HAP-1 (cell line): ENCODE data around the gene SIK3.

Experiments
- DNase-seq, 2 experiments: peaks; one replicate each; pipeline ENCODE4 v3.0.0-alpha.2; 2016 to 2020; ENCODE audit warnings: low spot score in 2 of 2
- H3K27me3 ChIP-seq: fragments of 250-450 bp; sonication (Bioruptor Pico); 2 replicates; pipeline ENCODE4 v1.5.1; 2020; ENCODE audit warnings: low read depth, mild to moderate bottlenecking, moderate library complexity
- H3K36me3 ChIP-seq: fragments of 250-450 bp; sonication (Bioruptor Pico); replicated peaks from 2 replicates; pipeline ENCODE4 v1.5.1; 2020; ENCODE audit warnings: mild to moderate bottlenecking
- H3K4me1 ChIP-seq: fragments of 250-450 bp; sonication (Bioruptor Pico); 2 replicates; pipeline ENCODE4 v1.5.1; 2020; ENCODE audit warnings: mild to moderate bottlenecking
- H3K4me3 ChIP-seq: fragments of 250-450 bp; sonication (Bioruptor Pico); 2 replicates; pipeline ENCODE4 v1.5.1; 2020; ENCODE audit warnings: mild to moderate bottlenecking, moderate library complexity
- H3K9me3 ChIP-seq: fragments of 250-450 bp; sonication (Bioruptor Pico); 2 replicates; pipeline ENCODE4 v1.5.1; 2020; ENCODE audit warnings: mild to moderate bottlenecking, moderate library complexity
- in situ Hi-C: fragments of 300-500 bp; cut with MboI; formaldehyde crosslinking; loops from 3 replicates; pipeline ENCODE4 v1.14.3; 2020; ENCODE audit warnings: low sequenced_read_pairs, inconsistent platforms, mixed read lengths

SIK3 gene

DNA sequence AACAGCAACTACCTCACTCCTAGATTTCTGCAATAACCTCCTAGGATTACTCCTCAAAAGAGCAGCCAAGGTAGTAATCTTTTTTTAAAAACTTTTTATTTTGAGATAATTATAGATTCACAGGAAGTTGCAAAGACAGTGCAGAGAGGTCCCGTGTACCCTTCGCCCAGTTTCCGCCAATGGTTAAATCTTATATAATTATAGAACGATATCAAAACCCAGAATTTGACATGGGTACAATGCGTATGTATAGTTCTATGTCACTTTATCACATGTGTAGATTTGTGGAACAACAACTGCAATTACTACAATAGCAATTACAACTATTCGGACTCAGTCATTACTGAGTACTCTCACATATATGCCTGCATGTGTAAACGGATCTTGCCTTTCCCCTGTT is 166.0 kb downstream of the SIK3 start:
- Histone ChIP-seq H3K4me1 (no peaks in the 10 kb centered on the region), H3K4me3 (no peak overlapping the region), H3K27me3 (no peaks in the 10 kb centered on the region), H3K36me3 (no peaks in the 10 kb centered on the region), H3K9me3 (no peaks in the 10 kb centered on the region)
- in situ Hi-C loops = no loop called here
- no peak for DNase-seq

DNA sequence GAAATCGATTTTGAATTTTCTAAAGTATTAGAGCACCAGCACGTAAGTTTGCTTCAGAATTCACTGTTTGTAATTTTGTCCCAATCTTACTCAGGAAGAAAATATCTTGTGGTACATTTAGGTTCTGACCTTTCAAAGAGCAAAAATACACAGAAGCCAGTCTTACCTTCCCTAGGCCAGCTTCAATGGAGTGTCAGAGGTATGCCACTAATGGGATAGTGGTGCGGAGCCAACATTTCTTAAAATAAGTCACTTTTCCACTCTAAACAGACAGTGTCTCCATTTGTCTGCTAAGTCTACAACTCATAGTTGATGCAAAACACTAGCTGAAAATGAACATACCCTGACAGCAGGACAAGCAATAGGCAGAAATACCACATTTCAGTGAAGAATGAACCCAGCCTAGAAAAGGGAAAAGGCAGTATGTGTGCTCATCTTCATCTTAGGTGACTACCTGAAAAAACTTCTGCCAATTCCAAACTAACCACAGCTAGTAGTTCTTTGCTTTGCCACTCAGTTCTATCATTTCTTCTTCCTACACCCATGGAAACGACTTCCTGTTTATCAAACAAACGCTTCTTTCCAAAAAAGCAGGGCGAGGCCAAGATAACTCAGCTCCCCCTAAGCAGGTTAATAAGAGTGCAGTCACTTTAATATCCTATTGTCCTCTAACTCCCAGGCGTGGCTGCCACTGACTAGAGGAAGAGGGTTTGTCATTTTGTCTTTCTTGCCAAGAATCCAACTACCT is 166.8 kb downstream of the SIK3 start:
- DNase-seq = no peak
- Histone ChIP-seq H3K4me1 (no peaks in the 10 kb centered on the region), H3K4me3 (no peak overlapping the region)

DNA sequence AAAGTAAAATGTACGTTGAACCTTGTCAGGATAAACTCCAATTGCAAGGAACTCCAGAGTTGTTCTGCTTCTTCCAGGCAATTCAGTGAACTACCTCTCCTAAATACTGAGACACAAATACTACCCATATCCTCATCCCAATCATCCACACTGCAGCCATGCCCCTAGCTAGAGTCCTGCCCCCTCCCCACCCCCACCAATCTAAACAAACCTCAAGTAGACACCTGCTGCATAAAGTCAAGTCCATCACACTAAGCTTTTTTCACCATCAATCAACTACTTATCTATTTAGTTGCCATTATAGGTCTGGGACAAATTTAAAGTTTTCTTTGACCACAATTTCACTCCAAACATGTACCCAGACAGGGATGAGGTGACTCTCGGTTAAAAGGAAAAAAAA is 167.6 kb downstream of the SIK3 start:
- DNase-seq = no peak
- H3K4me3 ChIP-seq = no peak overlapping the region
- H3K27me3 ChIP-seq = no peaks in the 10 kb centered on the region
- 0 out of 2 replicates have a peak, but pooled peaks cover 3% of the 10 kb centered on the region for H3K36me3 ChIP-seq
- in situ Hi-C loops = no loop called here
- H3K9me3 ChIP-seq = no peaks in the 10 kb centered on the region
- no peaks in the 10 kb centered on the region for H3K4me1 ChIP-seq

More for the DNA sequence above, 166.8 kb downstream of the SIK3 start:
- in situ Hi-C loops = no loop called here
- no peaks in the 10 kb centered on the region for H3K9me3 ChIP-seq
- no peaks in the 10 kb centered on the region for H3K36me3 ChIP-seq
- H3K27me3 ChIP-seq = no peaks in the 10 kb centered on the region

DNA sequence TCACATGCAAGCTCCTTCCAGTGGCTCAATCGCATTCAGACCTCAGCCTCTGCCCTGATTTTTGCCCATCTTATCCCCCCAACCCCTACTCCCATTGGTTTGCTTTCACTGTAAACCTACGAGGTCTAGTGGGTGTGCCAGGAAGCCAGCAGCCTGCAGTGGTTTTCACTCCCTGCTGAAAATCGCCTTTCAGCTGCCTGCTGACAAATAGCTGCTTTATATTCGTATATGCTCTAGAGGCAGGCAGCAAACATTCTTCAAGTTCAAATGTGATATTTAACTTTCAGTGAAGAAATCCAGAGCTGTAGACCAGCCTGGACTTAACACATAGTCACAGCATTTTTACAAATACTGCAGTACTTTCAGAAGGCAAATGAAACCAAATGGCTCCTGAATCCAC is 168.1 kb downstream of the SIK3 start:
- DNase-seq = no peak
- in situ Hi-C loops = no loop called here
- no peaks in the 10 kb centered on the region for H3K27me3 ChIP-seq
- H3K9me3 ChIP-seq = no peaks in the 10 kb centered on the region
- H3K36me3 ChIP-seq = 0 out of 2 replicates have a peak, but pooled peaks cover 3% of the 10 kb centered on the region
- H3K4me3 ChIP-seq = no peak overlapping the region
- H3K4me1 ChIP-seq = no peaks in the 10 kb centered on the region

DNA sequence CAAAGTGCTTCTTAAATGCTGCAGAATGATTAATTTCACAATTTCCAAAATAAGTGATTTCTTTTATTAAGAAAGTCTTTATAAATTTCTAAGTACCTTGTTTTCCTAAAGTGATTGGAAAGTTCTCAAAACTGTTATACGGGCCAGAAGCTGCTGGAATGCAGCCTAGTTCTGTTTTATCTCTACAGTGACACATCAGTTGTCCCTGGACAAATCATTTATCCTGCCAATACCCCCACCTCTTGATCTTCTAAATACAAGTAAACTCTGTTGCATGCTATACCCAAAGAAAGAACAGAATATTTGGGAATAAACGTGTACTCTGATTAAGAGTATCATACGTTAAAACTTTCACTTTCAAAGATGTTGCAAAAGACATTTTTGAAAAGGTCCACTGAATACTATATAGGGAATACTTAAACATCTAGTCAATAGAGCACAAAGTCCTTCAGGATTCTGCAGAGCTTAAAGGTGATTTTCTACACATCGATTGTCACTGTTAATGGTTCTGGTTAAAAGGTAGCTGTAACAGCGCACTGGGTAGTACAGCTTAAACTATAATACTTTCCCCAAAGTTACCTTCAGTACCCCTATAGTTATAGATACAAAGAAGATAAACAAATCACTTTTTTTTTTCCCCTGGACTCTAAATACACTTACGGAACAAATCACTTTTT is 168.7 kb downstream of the SIK3 start:
- 0 out of 2 replicates have a peak, but pooled peaks cover 3% of the 10 kb centered on the region for H3K36me3 ChIP-seq
- in situ Hi-C loops = no loop called here
- no peaks in the 10 kb centered on the region for H3K27me3 ChIP-seq
- H3K4me3 ChIP-seq = no peak overlapping the region
- DNase-seq = no peak
- H3K9me3 ChIP-seq = no peaks in the 10 kb centered on the region
- no peaks in the 10 kb centered on the region for H3K4me1 ChIP-seq

DNA sequence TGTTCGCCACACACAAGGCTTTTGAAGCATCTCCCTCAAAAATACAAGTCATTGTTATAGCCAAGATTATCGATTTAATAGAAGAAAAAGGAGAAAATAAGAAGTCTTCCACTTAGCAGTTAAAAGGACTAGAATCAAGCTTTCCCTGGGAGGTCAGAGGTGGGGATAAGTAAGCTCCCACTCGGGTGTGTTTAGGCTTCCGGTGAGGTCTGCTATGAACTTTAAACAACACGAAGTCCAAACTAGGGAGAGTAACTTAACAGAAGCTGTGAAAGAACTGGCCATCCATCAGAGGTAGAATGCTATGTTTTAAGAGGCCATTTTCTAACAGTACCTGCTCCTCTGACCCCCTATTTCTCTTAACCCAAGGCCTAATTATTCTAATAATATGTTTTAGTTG is 169.4 kb downstream of the SIK3 start:
- H3K27me3 ChIP-seq = no peaks in the 10 kb centered on the region
- DNase-seq = no peak
- H3K4me3 ChIP-seq = no peak overlapping the region
- in situ Hi-C loops = no loop called here
- H3K36me3 ChIP-seq = 0 out of 2 replicates have a peak, but pooled peaks cover 3% of the 10 kb centered on the region
- H3K4me1 ChIP-seq = no peaks in the 10 kb centered on the region
- H3K9me3 ChIP-seq = no peaks in the 10 kb centered on the region

DNA sequence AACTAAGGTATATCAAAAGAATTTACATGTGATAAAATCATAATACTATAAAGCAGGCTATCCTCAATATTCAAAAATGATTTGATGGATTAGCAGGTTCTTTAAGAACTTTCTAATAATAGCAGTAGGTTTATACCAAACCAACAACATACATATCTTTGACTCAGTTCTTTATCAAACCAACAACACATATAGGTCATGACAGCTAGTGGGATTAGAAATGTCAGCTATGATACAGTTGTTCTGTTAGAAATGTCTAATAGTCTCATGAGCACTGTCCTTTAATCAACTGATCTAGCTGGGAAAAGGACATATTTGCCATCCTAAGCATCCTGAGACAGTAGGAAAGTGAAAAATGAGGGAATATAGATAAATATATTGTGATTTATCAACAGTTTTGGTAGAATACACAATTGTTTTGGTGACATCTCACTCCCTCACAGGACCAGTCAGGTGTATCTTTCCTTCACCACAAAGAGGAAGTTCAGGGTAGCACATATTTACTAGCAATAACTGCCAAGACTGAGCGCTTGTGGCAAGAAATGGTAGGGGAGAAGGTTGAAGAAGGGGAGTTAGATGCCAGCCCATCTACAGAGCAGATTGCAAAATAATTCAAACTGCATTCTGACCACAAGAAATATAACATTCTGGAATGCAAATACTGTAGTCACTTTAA is 170.0 kb downstream of the SIK3 start:
- in situ Hi-C loops = no loop called here
- H3K27me3 ChIP-seq = no peaks in the 10 kb centered on the region
- H3K4me1 ChIP-seq = no peaks in the 10 kb centered on the region
- no peak for DNase-seq
- H3K4me3 ChIP-seq = no peak overlapping the region
- H3K9me3 ChIP-seq = no peaks in the 10 kb centered on the region
- H3K36me3 ChIP-seq = 0 out of 2 replicates have a peak, but pooled peaks cover 3% of the 10 kb centered on the region

DNA sequence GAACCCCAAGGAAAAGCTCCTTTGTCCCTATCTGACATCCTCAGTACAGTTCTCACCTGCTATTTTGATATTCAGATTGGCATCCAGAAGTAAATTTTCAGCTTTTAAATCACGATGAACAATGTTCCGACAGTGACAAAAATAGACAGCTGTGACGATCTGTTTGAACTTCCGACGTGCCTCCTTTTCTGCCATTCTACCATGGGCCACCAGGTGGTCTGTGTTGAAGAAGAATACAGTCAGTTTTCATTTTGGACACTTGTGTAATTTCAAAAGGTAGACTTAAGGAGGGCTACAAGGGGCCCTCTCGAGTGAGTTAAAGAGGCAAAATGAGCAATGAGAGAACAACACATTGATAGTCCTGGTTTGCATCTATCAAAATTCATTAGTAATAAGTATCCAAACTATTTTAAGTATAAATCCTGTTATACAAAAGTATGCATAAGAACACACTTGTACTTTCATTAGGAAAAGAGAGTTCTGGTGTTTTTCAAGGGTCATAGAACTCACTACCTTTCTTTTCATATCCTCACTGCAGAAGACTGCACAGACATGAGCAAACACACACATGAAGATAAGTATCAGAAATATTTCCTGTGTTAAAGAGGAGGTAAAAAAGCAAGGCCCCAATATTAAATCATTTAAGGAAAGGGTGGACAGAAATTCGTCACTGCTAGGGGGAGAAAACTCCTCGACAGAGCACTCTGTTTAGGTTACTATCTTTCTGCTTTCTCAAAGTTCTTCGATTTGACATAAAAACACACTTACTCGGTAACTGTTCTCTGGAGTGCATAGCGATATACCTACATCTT is 170.9 kb downstream of the SIK3 start:
- DNase-seq = peak; percentile 9 to 35
- Histone ChIP-seq H3K9me3 (no peaks in the 10 kb centered on the region), H3K4me1 (no peaks in the 10 kb centered on the region), H3K4me3 (no peak overlapping the region), H3K36me3 (0 out of 2 replicates have a peak, but pooled peaks cover 3% of the 10 kb centered on the region), H3K27me3 (no peaks in the 10 kb centered on the region)
- in situ Hi-C loops = no loop called here

DNA sequence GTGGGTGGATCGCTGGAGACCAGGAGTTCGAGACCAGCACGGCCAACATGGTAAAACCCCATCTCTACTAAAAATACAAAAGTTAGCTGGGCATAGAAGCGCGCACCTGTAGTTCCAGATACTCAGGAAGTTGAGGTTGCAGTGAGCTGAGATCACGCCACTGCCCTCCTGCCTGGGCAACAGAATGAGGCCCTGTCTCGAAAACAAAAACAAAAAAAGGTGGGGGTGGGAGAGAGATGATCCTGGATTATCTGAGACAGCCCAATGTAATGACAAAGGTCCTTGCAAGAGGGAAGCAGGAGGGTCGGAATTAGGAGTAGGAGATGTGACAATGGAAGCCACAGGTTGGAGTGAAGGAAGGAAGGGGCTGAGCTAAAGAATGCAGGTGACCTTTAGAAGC is 173.2 kb downstream of the SIK3 start:
- Histone ChIP-seq H3K4me3 (no peak overlapping the region), H3K4me1 (no peaks in the 10 kb centered on the region), H3K9me3 (no peaks in the 10 kb centered on the region), H3K36me3 (0 out of 2 replicates have a peak, but pooled peaks cover 3% of the 10 kb centered on the region), H3K27me3 (no peaks in the 10 kb centered on the region)
- in situ Hi-C loops = no loop called here
- no peak for DNase-seq

DNA sequence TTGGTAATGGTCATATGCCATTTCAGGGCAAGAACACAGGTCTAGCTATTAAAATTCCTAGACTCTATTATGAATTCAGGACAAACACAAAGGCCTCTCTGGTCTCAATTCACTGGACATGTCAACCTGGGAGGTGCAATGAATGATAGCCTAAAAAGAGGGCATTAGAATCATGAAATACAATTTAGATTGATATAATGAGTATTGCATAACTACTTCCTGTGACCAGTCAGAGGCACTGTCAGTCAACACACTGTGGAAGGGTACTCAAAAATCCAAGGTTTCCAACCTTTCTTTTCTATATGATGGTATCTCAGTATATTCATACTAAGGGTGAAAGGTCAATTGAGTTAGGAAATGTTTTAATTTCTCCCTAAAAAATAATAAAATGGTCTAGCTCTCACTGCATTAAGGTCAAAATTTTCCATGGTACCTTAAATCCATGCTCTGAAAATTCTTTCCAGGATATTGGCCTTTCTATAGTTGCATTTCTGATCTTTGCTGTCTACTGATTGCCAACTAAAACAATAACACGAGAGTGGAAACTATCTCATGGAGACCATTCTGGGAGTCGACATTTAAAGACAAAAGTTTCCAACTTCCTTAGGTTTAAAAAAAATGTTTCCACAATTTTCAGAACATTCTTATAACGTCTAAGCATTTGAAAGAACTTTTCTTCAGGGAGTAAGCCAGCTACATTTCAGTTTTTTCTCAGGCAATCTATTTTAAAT is 179.1 kb downstream of the SIK3 start:
- no peaks in the 10 kb centered on the region for H3K4me1 ChIP-seq
- no peaks in the 10 kb centered on the region for H3K27me3 ChIP-seq
- in situ Hi-C loops = no loop called here
- H3K36me3 ChIP-seq = no peaks in the 10 kb centered on the region
- no peak for DNase-seq
- no peaks in the 10 kb centered on the region for H3K9me3 ChIP-seq
- H3K4me3 ChIP-seq = no peak overlapping the region

DNA sequence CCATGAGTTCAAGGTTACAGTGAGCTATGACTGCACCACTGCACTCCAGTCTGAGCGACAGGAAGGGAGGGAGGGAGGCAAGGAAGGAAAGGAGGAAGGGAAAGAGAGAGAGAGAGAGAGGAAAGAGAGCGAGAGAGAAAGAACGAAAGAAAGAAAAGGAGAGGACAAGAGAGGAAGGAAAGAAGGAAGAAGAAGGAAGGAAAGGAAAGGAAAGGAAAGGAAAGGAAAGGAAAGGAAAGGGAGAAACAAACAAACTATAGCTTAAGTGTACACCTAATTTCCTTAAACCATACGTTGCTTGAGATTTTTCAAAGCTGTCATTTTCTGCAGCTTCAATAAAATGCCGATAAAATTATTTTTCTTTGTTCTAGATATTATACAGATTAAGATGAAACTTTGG is 180.6 kb downstream of the SIK3 start:
- Histone ChIP-seq H3K36me3 (no peaks in the 10 kb centered on the region), H3K4me1 (no peaks in the 10 kb centered on the region), H3K9me3 (no peaks in the 10 kb centered on the region), H3K27me3 (no peaks in the 10 kb centered on the region), H3K4me3 (no peak overlapping the region)
- in situ Hi-C loops = no loop called here
- no peak for DNase-seq

DNA sequence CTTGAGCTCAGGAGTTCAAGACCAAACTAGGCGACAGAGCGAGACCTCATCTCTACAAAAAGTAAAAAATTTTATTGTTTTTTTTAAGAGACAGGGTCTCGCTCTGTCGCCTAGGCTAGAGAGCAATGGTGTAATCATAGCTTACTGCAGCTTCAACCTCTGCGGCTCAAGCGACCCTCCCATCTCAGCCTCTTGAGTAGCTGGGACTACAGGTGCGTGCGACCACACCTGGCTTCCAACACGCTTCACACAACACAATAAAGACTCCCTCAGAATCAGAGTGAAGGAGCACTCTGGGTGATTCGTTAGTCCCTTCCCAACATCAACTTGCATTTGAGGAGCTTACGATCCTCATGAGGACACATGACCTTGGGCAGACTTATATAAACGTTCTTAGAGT is 181.3 kb downstream of the SIK3 start:
- DNase-seq = no peak
- Histone ChIP-seq H3K36me3 (no peaks in the 10 kb centered on the region), H3K4me3 (no peak overlapping the region), H3K27me3 (no peaks in the 10 kb centered on the region), H3K9me3 (no peaks in the 10 kb centered on the region), H3K4me1 (no peaks in the 10 kb centered on the region)
- in situ Hi-C loops = no loop called here

DNA sequence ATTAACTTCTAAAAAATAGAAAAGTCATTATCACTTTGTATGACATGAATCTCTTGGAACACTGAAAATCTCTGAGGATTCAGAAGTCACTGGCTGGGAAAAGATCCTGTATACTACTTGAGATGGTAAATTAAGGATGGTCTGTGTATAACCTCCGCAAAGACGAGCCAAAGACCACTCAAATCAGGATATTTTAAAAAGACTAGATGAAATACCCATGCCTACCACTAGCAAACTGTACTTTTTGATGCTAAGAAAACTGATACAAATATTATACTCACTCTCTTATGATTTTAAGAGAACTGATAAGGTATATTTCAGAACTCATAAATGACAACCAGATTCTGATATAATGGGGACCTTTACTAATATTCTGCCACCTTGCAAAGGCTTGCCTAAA is 182.2 kb downstream of the SIK3 start:
- Histone ChIP-seq H3K4me3 (no peak overlapping the region), H3K27me3 (no peaks in the 10 kb centered on the region), H3K36me3 (no peaks in the 10 kb centered on the region), H3K4me1 (no peaks in the 10 kb centered on the region), H3K9me3 (no peaks in the 10 kb centered on the region)
- in situ Hi-C loops = no loop called here
- no peak for DNase-seq
